Measurements from ENCODE around the gene ABTB2. TPM values are rescaled to one million over a fixed set of nuclear protein-coding genes. Genes with fewer than 3 reads are reported as not detected.

ABTB2 gene
- total RNA-seq, 1 donor from 2014 or later = 0.13 TPM

- no peak for DNase-seq (ENCODE audit: low read depth in 2 of 2)
Observed at GRCh38 chr11:34315394-34315793, 42.4 kb downstream of the ABTB2 start.

DNA sequence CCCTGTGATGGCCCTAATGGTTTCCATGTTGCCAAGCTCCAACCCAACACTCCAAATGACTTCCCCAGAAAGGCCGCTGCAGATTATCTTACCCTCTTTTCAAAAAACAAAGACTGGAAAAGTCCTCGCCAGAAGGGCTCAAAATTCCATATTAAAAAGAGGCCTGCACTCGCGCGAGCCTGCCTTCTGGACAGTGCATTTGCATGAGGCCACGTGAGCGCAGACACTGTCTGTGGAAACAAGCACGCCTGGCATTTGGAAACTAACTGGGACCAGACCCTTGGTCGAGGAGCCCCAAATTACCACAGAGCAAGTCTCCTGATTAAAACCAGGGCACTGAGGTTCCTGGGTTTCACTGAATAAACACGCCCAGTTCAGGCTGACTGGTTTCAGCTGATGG lies 42.9 kb downstream of the ABTB2 start:
- no peak for DNase-seq (ENCODE audit: low read depth in 2 of 2)

- no peak for DNase-seq (ENCODE audit: low read depth in 2 of 2)
Observed at GRCh38 chr11:34314176-34314575, 43.6 kb downstream of the ABTB2 start.

- no peak for DNase-seq (ENCODE audit: low read depth in 2 of 2)
Observed at GRCh38 chr11:34313099-34313517, 44.7 kb downstream of the ABTB2 start.

- DNase-seq (ENCODE audit: low read depth in 2 of 2) = no peak
Observed at GRCh38 chr11:34311126-34311525, 46.7 kb downstream of the ABTB2 start.

DNA sequence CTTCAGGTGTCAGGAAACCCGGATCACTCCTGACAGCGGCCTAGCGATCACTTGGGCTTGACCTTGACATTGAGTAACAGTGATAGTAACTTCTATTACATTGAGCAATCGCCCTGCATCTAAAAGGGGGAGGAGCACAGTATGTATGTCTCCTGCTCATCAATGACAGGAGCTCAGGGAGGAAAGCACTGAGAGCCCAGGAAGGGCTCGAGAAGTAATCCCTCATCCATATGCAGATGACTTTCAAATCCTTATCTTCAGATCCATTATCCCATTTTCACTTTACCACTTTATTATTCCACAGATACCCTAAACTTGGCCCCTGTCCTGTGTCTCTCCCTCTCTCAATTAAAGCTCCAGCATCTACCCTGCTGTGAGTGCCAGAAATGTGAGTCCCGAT lies 47.8 kb downstream of the ABTB2 start:
- DNase-seq (ENCODE audit: low read depth in 2 of 2) = no peak

DNA sequence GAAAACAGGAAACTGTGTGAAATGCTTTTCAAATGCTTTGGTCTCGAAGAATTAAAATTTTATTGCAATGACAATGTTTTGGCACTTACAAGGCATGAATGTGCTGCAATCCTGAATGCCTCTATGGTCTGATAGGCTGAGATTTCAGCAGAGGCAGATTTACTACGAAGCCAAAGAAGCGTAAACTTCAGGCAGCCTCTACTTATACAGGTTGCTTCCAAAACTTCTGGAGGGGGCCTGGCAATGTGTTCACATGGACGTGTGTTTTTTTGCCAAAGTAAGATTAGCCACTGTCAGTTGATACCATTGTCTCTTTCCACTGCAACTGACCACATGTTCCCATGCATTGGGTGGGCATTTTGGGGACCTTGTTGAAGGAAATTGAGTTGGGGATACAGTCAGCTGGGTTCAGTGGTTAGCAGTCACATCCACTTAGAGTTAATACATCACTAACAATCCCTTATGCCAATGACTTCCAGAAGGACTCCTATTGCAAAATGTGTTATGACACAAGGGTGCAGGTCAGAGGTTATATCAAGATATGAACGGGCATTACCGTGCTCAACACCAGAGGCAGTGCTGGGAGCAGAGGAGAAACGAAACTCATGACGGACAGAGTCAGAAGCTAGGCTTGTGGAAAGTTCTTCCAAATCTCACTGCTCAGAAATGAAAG lies 48.8 kb downstream of the ABTB2 start:
- DNase-seq (ENCODE audit: low read depth in 2 of 2) = no peak

- DNase-seq (ENCODE audit: low read depth in 2 of 2) = no peak
Observed at GRCh38 chr11:34308049-34308912, 49.5 kb downstream of the ABTB2 start.

GRCh38 chr11:34305780-34306179 lies 52.0 kb downstream of the ABTB2 start:
- DNase-seq (ENCODE audit: low read depth in 2 of 2) = no peak

- no peak for DNase-seq (ENCODE audit: low read depth in 2 of 2)
Observed at GRCh38 chr11:34305193-34305592, 52.6 kb downstream of the ABTB2 start.

GRCh38 chr11:34303028-34303570 lies 54.7 kb downstream of the ABTB2 start:
- no peak for DNase-seq (ENCODE audit: low read depth in 2 of 2)

GRCh38 chr11:34302046-34302921 lies 55.5 kb downstream of the ABTB2 start:
- DNase-seq (ENCODE audit: low read depth in 2 of 2) = no peak

- DNase-seq (ENCODE audit: low read depth in 2 of 2) = no peak
Observed at GRCh38 chr11:34300926-34301295, 56.9 kb downstream of the ABTB2 start.

GRCh38 chr11:34300026-34300925 lies 57.5 kb downstream of the ABTB2 start:
- DNase-seq (ENCODE audit: low read depth in 2 of 2) = no peak

GRCh38 chr11:34299284-34299972 lies 58.4 kb downstream of the ABTB2 start:
- no peak for DNase-seq (ENCODE audit: low read depth in 2 of 2)

DNA sequence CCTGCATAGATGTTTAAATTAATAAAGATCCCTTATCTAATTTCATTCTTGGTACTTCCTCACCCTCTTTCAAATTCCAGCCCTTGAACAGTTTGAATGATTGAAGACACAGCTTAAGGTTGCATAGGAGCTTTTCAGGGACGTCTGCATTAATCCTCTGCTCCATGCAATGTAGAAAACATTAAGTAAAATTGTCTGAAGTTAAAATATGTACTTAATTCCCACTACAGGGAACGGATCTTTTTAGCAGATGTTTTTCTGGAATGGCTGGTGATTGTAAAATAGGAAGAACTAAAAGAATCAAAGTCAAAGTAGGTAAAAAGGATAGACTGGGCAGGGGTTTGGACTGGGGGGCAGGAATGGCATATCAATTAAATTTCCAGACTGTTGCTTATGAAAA lies 58.9 kb downstream of the ABTB2 start:
- no peak for DNase-seq (ENCODE audit: low read depth in 2 of 2)

DNA sequence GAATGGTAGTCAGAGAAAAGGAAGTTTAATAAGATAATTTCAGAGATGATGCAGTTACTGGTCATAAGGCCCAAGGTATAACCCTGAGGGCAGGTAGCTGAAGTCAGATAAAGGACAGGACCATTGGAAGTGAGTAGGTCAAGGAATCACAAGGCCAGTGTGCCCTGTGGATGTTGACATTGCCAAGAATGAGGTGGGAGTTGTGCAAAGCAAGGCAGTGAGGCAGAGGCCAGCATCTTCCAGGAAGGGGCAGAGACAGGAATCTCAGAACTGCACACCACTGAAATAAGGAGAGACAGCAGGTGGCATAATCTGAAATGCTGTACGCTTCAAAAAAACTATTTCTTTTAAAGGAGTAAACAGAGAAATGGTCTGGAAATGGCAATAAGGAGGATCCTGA lies 61.4 kb downstream of the ABTB2 start:
- DNase-seq (ENCODE audit: low read depth in 2 of 2) = no peak

DNA sequence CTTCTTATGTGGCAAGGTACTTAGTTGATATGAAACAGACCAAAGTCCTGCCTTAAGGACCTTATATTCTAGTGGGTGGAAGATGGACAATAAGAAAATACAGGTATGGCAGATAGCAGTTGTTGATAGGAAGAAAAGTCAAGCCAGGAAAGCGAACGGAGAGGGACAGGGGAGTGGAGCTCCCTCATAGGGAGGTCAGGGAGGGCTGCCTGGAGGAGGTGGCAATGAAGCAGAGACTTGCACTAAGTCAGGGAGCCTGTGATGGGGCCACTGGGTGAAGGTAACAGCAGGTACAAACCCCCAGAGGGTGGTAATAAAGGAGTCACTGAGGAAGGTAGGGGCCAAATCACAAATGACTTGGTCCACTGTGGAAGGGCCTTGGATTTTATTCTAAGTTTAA lies 65.3 kb downstream of the ABTB2 start:
- DNase-seq (ENCODE audit: low read depth in 2 of 2) = no peak

DNA sequence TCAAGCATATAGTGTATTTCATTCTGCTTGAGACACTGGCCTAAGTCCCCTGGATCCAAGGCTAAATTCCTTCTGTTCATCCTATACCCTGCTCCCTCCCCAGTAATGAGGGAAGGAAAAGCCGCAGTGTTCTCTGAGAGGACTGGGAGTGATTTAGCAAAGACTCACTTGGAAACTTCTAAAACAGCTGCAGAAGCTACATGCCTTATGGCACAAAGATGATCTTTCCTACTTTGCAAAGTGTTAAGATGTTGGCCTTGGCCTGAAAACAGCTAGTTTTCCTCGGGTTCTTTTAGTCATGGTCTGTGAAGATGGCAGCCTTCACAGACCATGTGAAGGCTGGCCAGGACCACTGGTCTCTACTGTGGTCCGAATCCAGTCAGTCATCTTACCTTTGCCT lies 65.7 kb downstream of the ABTB2 start:
- no peak for DNase-seq (ENCODE audit: low read depth in 2 of 2)

GRCh38 chr11:34290926-34291325 lies 66.9 kb downstream of the ABTB2 start:
- no peak for DNase-seq (ENCODE audit: low read depth in 2 of 2)
